Breast epithelium (tissue), 4 donors: ENCODE results near the gene VPS45. TPM values are rescaled to one million over a fixed set of nuclear protein-coding genes. Genes with fewer than 3 reads are reported as not detected.
A peak's percentile ranks its signal among the peaks of the same experiment; 100 is the strongest.
"Not testable (repeated sequence)": the region's sequence is repeated elsewhere in the genome, so short reads cannot be mapped to it uniquely, and the experiment has no call there.

ENCODE experiments used
- DNase-seq, 2 donors: peaks; one replicate each; pipeline ENCODE4 v3.0.0-alpha.2; 2019; ENCODE audit warnings: low spot score in 2 of 2
- H3K27ac ChIP-seq, 2 donors: fragments of 200-600 bp; sonication (generic) in 1 of 2; one replicate each; pipeline ENCODE4 v1.5.1; 2016 to 2019; ENCODE audit warnings: mild to moderate bottlenecking in 1 of 2
- H3K27me3 ChIP-seq, 2 donors: fragments of 200-600 bp; sonication (generic) in 1 of 2; one replicate each; pipeline versions ENCODE4 v1.5.1 to v1.6.0; 2017 to 2019; ENCODE audit warnings: control low read depth in 1 of 2, mild to moderate bottlenecking in 1 of 2
- H3K36me3 ChIP-seq: fragments of 200-600 bp; one replicate; pipeline ENCODE4 v1.5.1; 2019
- H3K4me1 ChIP-seq, 2 donors: fragments of 200-600 bp; sonication (generic); one replicate each; pipeline ENCODE4 v1.5.1; 2016 to 2019; ENCODE audit warnings: control low read depth in 1 of 2
- H3K4me3 ChIP-seq, 3 donors: fragments of 200-600 bp; sonication (generic); 1 replicate in 2 of 3; 2 replicates in 1 of 3; pipeline ENCODE4 v1.5.1; 2016 to 2019; ENCODE audit warnings: mild to moderate bottlenecking in 3 of 3, moderate library complexity in 2 of 3
- H3K9me3 ChIP-seq, 2 donors: fragments of 200-600 bp; sonication (generic) in 1 of 2; one replicate each; pipeline ENCODE4 v1.5.1; 2016 to 2019; ENCODE audit warnings: control low read depth in 1 of 2
- CTCF ChIP-seq, 3 donors: fragments of 450-650 bp; IDR thresholded peaks; one replicate each; pipeline ENCODE4 v1.5.1; 2016 to 2017; ENCODE audit warnings: antibody characterized with exemption in 3 of 3, mild to moderate bottlenecking in 3 of 3, moderate library complexity in 3 of 3
- POLR2A ChIP-seq: fragments of 450-650 bp; IDR thresholded peaks from one replicate; pipeline ENCODE4 v1.6.1; 2016; ENCODE audit warnings: antibody characterized with exemption, mild to moderate bottlenecking, moderate library complexity
- POLR2AphosphoS5 ChIP-seq, 3 donors: sonication (generic); formaldehyde crosslinking; IDR thresholded peaks; one replicate each; pipeline ENCODE4 v1.6.1; 2017; ENCODE audit warnings: antibody characterized with exemption in 3 of 3
- intact Hi-C: fragments of 100-400 bp; cut with DNase I; formaldehyde crosslinking; loops from one replicate; pipeline ENCODE4 v1.15.1; 2023; ENCODE audit warnings: low total_unique reads
- total RNA-seq, 3 donors: library from RNA; depleted of rRNA; stranded (reverse); fragments of >200 nt; gene quantifications; one replicate each; pipeline ENCODE4 v1.1.0, GENCODE V29; 2016

VPS45 gene
- total RNA-seq, 3 donors from 2014 or later, result 37.1 to 72.0 (median 45.6) TPM

GRCh38 chr1:150142083-150142482, 74.5 kb downstream of the VPS45 start:
- DNase-seq, result no peak
- H3K9me3 ChIP-seq, result no peaks in the 10 kb centered on the region
- no peaks in the 10 kb centered on the region for H3K27me3 ChIP-seq
- H3K36me3 ChIP-seq, result no peaks in the 10 kb centered on the region
- no peak overlapping the region for H3K4me3 ChIP-seq
- no peak for TF ChIP-seq POLR2AphosphoS5 (IDR thresholded peaks at IDR 0.05)
- TF ChIP-seq POLR2A, result no peak
- TF ChIP-seq CTCF (IDR thresholded peaks at IDR 0.05), result no peak
- intact Hi-C loops, result no loop called here
- H3K27ac ChIP-seq, result no peak overlapping the region
- H3K4me1 ChIP-seq, result no peaks in the 10 kb centered on the region

- Histone ChIP-seq H3K4me3 (no peak overlapping the region), H3K36me3 (no peaks in the 10 kb centered on the region), H3K4me1 (no peaks in the 10 kb centered on the region), H3K9me3 (no peaks in the 10 kb centered on the region), H3K27me3 (no peaks in the 10 kb centered on the region), H3K27ac (no peak overlapping the region)
- TF ChIP-seq POLR2A (no peak), POLR2AphosphoS5 (IDR thresholded peaks at IDR 0.05) (no peak), CTCF (IDR thresholded peaks at IDR 0.05) (no peak)
- no peak for DNase-seq
- intact Hi-C loops, result no loop called here
These were observed 77.0 kb downstream of the VPS45 start for GRCh38 chr1:150144606-150145005.

- H3K4me1 ChIP-seq, DNase-seq, intact Hi-C loops, H3K27me3 ChIP-seq, H3K4me3 ChIP-seq, H3K9me3 ChIP-seq, H3K36me3 ChIP-seq, H3K27ac ChIP-seq: not testable (repeated sequence)
These were observed 78.4 kb downstream of the VPS45 start for GRCh38 chr1:150146016-150146415.

DNA sequence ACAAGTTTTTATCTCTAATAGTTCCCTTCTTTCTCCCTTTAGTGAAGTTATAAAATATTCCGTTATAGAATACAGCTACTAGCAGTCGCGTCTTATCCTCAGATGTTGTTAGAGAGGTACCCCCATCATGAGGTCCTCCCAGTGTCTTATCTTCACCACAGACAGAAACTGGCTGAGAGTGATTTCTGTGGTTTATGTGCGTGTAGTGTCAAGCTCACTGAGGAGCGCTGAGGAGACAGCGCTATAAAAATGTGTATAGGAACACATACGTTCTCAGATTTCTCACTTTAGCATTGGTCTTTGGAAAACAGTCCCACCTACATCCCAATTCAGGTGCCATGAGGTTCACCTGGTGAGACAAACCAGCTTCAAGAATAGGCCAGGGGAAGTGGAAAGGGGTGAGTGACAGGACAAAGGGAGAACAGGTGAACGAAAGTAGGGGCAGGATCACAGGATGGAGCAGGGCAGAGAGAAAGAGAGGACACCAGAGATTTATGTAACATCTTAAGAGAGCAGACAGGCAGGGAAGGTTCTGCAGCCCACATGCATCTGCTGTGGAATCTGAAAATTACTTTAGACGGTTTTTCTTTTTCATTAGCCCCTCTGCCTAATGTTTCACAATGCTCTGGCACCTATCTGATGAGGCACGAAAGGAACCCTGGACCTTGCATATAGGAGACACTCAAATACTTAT, 79.4 kb downstream of the VPS45 start:
- intact Hi-C loops, result no loop called here
- Histone ChIP-seq H3K4me1 (peaks cover 0 to 4% of the 10 kb centered on the region in 2 donors), H3K9me3 (no peaks in the 10 kb centered on the region), H3K27ac (no peak overlapping the region), H3K27me3 (no peaks in the 10 kb centered on the region), H3K4me3 (no peak overlapping the region), H3K36me3 (no peaks in the 10 kb centered on the region)
- no peak for TF ChIP-seq POLR2AphosphoS5 (IDR thresholded peaks at IDR 0.05)
- no peak for TF ChIP-seq POLR2A
- TF ChIP-seq CTCF (IDR thresholded peaks at IDR 0.05), result no peak
- DNase-seq, result no peak

GRCh38 chr1:150148837-150149270, 81.3 kb downstream of the VPS45 start:
- TF ChIP-seq CTCF (IDR thresholded peaks at IDR 0.05) (no peak), POLR2AphosphoS5 (IDR thresholded peaks at IDR 0.05) (no peak), POLR2A (no peak)
- intact Hi-C loops, result no loop called here
- Histone ChIP-seq H3K4me3 (peak overlapping the region; percentile 78 to 97 (median 93)), H3K36me3 (no peaks in the 10 kb centered on the region), H3K4me1 (peaks cover 0 to 5% of the 10 kb centered on the region in 2 donors), H3K27ac (peak overlapping the region; percentile 91 to 96), H3K9me3 (no peaks in the 10 kb centered on the region), H3K27me3 (no peaks in the 10 kb centered on the region)
- DNase-seq, result no peak
